ENCODE data around the gene KDM3B. TPM values are rescaled to one million over a fixed set of nuclear protein-coding genes. Genes with fewer than 3 reads are reported as not detected.
"Not testable (repeated sequence)": the region's sequence is repeated elsewhere in the genome, so short reads cannot be mapped to it uniquely, and the experiment has no call there.

KDM3B gene
- polyA plus RNA-seq: 10 to 100 TPM; 18.7 to 20.7 TPM

GRCh38 chr5:138352071-138352721, at the start of gene KDM3B:
Gene KDM3B (plus strand): TSS chr5:138352685. CDS start chr5:138352796, 111 bp downstream.
- whole genome bisulfite sequencing, 2 donors: 8 to 10% methylated on average over 20 to 30 of the region's 30 CpGs
- Histone ChIP-seq H3K4me3 (ENCODE audit: low read depth in 1 of 2, low read length in 2 of 2) (peak within 1 kb of the TSS; percentile 94 to 96), H3K4me1 (ENCODE audit: control insufficient read depth in 2 of 2, insufficient read depth in 2 of 2, low read length in 1 of 2) (peaks cover 0 to 3% of the 10 kb centered on the region in 2 donors), H3K36me3 (ENCODE audit: control insufficient read depth in 2 of 2, insufficient read depth in 2 of 2, low read length in 1 of 2) (peaks cover 0 to 6% of the 10 kb centered on the region in 2 donors), H3K27ac (ENCODE audit: low read depth in 2 of 2, low read length in 1 of 2) (peak within 1 kb of the TSS; percentile 96 to 97), H3K9me3 (ENCODE audit: control insufficient read depth in 2 of 2, insufficient read depth in 1 of 2, low read depth in 1 of 2, low read length in 1 of 2) (no peaks in the 10 kb centered on the region), H3K27me3 (ENCODE audit: control insufficient read depth in 1 of 2, insufficient read depth in 2 of 2, low read length in 2 of 2) (no peaks in the 10 kb centered on the region)

GRCh38 chr5:138303372-138303771, 49.1 kb upstream of the KDM3B start:
- 77 to 79% methylated on average over 6 of the region's 6 CpGs for WGBS, 2 donors
- no peak overlapping the region for H3K27ac ChIP-seq (ENCODE audit: low read depth in 2 of 2, low read length in 1 of 2)

GRCh38 chr5:138305797-138306196, 46.7 kb upstream of the KDM3B start:
- no peaks in the 10 kb centered on the region for H3K9me3 ChIP-seq (ENCODE audit: control insufficient read depth in 2 of 2, insufficient read depth in 1 of 2, low read depth in 1 of 2, low read length in 1 of 2)
- H3K27me3 ChIP-seq (ENCODE audit: control insufficient read depth in 1 of 2, insufficient read depth in 2 of 2, low read length in 2 of 2): no peaks in the 10 kb centered on the region
- H3K27ac ChIP-seq (ENCODE audit: low read depth in 2 of 2, low read length in 1 of 2): no peak overlapping the region
- H3K4me1 ChIP-seq (ENCODE audit: control insufficient read depth in 2 of 2, insufficient read depth in 2 of 2, low read length in 1 of 2): no peaks in the 10 kb centered on the region
- H3K36me3 ChIP-seq (ENCODE audit: control insufficient read depth in 2 of 2, insufficient read depth in 2 of 2, low read length in 1 of 2): no peaks in the 10 kb centered on the region
- H3K4me3 ChIP-seq (ENCODE audit: low read depth in 1 of 2, low read length in 2 of 2): no peak overlapping the region
- 32% methylated on average over 1 of the region's 1 CpG for WGBS, 2 donors

More at GRCh38 chr5:138303372-138303771, 49.1 kb upstream of the KDM3B start:
- H3K9me3 ChIP-seq (ENCODE audit: control insufficient read depth in 2 of 2, insufficient read depth in 1 of 2, low read depth in 1 of 2, low read length in 1 of 2): no peaks in the 10 kb centered on the region
- no peaks in the 10 kb centered on the region for H3K4me1 ChIP-seq (ENCODE audit: control insufficient read depth in 2 of 2, insufficient read depth in 2 of 2, low read length in 1 of 2)
- H3K4me3 ChIP-seq (ENCODE audit: low read depth in 1 of 2, low read length in 2 of 2): no peak overlapping the region
- H3K27me3 ChIP-seq (ENCODE audit: control insufficient read depth in 1 of 2, insufficient read depth in 2 of 2, low read length in 2 of 2): no peaks in the 10 kb centered on the region
- no peaks in the 10 kb centered on the region for H3K36me3 ChIP-seq (ENCODE audit: control insufficient read depth in 2 of 2, insufficient read depth in 2 of 2, low read length in 1 of 2)

GRCh38 chr5:138315751-138316278, 36.7 kb upstream of the KDM3B start:
- H3K4me3 ChIP-seq (ENCODE audit: low read depth in 1 of 2, low read length in 2 of 2): no peak overlapping the region
- no peaks in the 10 kb centered on the region for H3K9me3 ChIP-seq (ENCODE audit: control insufficient read depth in 2 of 2, insufficient read depth in 1 of 2, low read depth in 1 of 2, low read length in 1 of 2)
- no peak overlapping the region for H3K27ac ChIP-seq (ENCODE audit: low read depth in 2 of 2, low read length in 1 of 2)
- 94 to 95% methylated on average over 7 of the region's 7 CpGs for WGBS, 2 donors
- H3K36me3 ChIP-seq (ENCODE audit: control insufficient read depth in 2 of 2, insufficient read depth in 2 of 2, low read length in 1 of 2): no peaks in the 10 kb centered on the region
- H3K27me3 ChIP-seq (ENCODE audit: control insufficient read depth in 1 of 2, insufficient read depth in 2 of 2, low read length in 2 of 2): no peaks in the 10 kb centered on the region
- no peaks in the 10 kb centered on the region for H3K4me1 ChIP-seq (ENCODE audit: control insufficient read depth in 2 of 2, insufficient read depth in 2 of 2, low read length in 1 of 2)

- no peaks in the 10 kb centered on the region for H3K4me1 ChIP-seq (ENCODE audit: control insufficient read depth in 2 of 2, insufficient read depth in 2 of 2, low read length in 1 of 2)
- no peak overlapping the region for H3K27ac ChIP-seq (ENCODE audit: low read depth in 2 of 2, low read length in 1 of 2)
- no peak overlapping the region for H3K4me3 ChIP-seq (ENCODE audit: low read depth in 1 of 2, low read length in 2 of 2)
- no peaks in the 10 kb centered on the region for H3K27me3 ChIP-seq (ENCODE audit: control insufficient read depth in 1 of 2, insufficient read depth in 2 of 2, low read length in 2 of 2)
- H3K9me3 ChIP-seq (ENCODE audit: control insufficient read depth in 2 of 2, insufficient read depth in 1 of 2, low read depth in 1 of 2, low read length in 1 of 2): no peaks in the 10 kb centered on the region
- 81 to 91% methylated on average over 3 of the region's 3 CpGs for WGBS, 2 donors
- no peaks in the 10 kb centered on the region for H3K36me3 ChIP-seq (ENCODE audit: control insufficient read depth in 2 of 2, insufficient read depth in 2 of 2, low read length in 1 of 2)
These were observed 36.1 kb upstream of the KDM3B start for GRCh38 chr5:138316355-138316754.

GRCh38 chr5:138318211-138318610, 34.3 kb upstream of the KDM3B start:
- 95 to 97% methylated on average over 4 of the region's 4 CpGs for WGBS, 2 donors
- not testable (repeated sequence) for H3K4me1 ChIP-seq (ENCODE audit: control insufficient read depth in 2 of 2, insufficient read depth in 2 of 2, low read length in 1 of 2); H3K9me3 ChIP-seq (ENCODE audit: control insufficient read depth in 2 of 2, insufficient read depth in 1 of 2, low read depth in 1 of 2, low read length in 1 of 2); H3K27ac ChIP-seq (ENCODE audit: low read depth in 2 of 2, low read length in 1 of 2); H3K36me3 ChIP-seq (ENCODE audit: control insufficient read depth in 2 of 2, insufficient read depth in 2 of 2, low read length in 1 of 2); H3K4me3 ChIP-seq (ENCODE audit: low read depth in 1 of 2, low read length in 2 of 2); H3K27me3 ChIP-seq (ENCODE audit: control insufficient read depth in 1 of 2, insufficient read depth in 2 of 2, low read length in 2 of 2)

GRCh38 chr5:138330813-138331448, 21.6 kb upstream of the KDM3B start:
- Histone ChIP-seq H3K27ac (ENCODE audit: low read depth in 2 of 2, low read length in 1 of 2) (no peak overlapping the region), H3K4me3 (ENCODE audit: low read depth in 1 of 2, low read length in 2 of 2) (peak overlapping the region; percentile 49 to 77), H3K4me1 (ENCODE audit: control insufficient read depth in 2 of 2, insufficient read depth in 2 of 2, low read length in 1 of 2) (no peaks in the 10 kb centered on the region), H3K9me3 (ENCODE audit: control insufficient read depth in 2 of 2, insufficient read depth in 1 of 2, low read depth in 1 of 2, low read length in 1 of 2) (no peaks in the 10 kb centered on the region), H3K27me3 (ENCODE audit: control insufficient read depth in 1 of 2, insufficient read depth in 2 of 2, low read length in 2 of 2) (no peaks in the 10 kb centered on the region), H3K36me3 (ENCODE audit: control insufficient read depth in 2 of 2, insufficient read depth in 2 of 2, low read length in 1 of 2) (no peaks in the 10 kb centered on the region)
- 2 to 4% methylated on average over 12 of the region's 12 CpGs for WGBS, 2 donors

GRCh38 chr5:138331449-138332368, 20.8 kb upstream of the KDM3B start, which contains the start of gene CDC25C:
Gene CDC25C (minus strand): TSS chr5:138331804. CDS start chr5:138331180, 624 bp downstream.
- peak within 1 kb of the TSS in 1 of 2 donors; percentile 51 for H3K27ac ChIP-seq (ENCODE audit: low read depth in 2 of 2, low read length in 1 of 2)
- WGBS, 2 donors: 0% methylated on average over 55 of the region's 55 CpGs
- no peaks in the 10 kb centered on the region for H3K36me3 ChIP-seq (ENCODE audit: control insufficient read depth in 2 of 2, insufficient read depth in 2 of 2, low read length in 1 of 2)
- H3K27me3 ChIP-seq (ENCODE audit: control insufficient read depth in 1 of 2, insufficient read depth in 2 of 2, low read length in 2 of 2): no peaks in the 10 kb centered on the region
- no peaks in the 10 kb centered on the region for H3K4me1 ChIP-seq (ENCODE audit: control insufficient read depth in 2 of 2, insufficient read depth in 2 of 2, low read length in 1 of 2)
- peak within 1 kb of the TSS; percentile 49 to 77 for H3K4me3 ChIP-seq (ENCODE audit: low read depth in 1 of 2, low read length in 2 of 2)
- H3K9me3 ChIP-seq (ENCODE audit: control insufficient read depth in 2 of 2, insufficient read depth in 1 of 2, low read depth in 1 of 2, low read length in 1 of 2): no peaks in the 10 kb centered on the region

GRCh38 chr5:138334867-138335447, 17.5 kb upstream of the KDM3B start:
- Histone ChIP-seq H3K4me1 (ENCODE audit: control insufficient read depth in 2 of 2, insufficient read depth in 2 of 2, low read length in 1 of 2) (peaks cover 0 to 3% of the 10 kb centered on the region in 2 donors), H3K27ac (ENCODE audit: low read depth in 2 of 2, low read length in 1 of 2) (no peak overlapping the region), H3K9me3 (ENCODE audit: control insufficient read depth in 2 of 2, insufficient read depth in 1 of 2, low read depth in 1 of 2, low read length in 1 of 2) (no peaks in the 10 kb centered on the region), H3K4me3 (ENCODE audit: low read depth in 1 of 2, low read length in 2 of 2) (no peak overlapping the region), H3K27me3 (ENCODE audit: control insufficient read depth in 1 of 2, insufficient read depth in 2 of 2, low read length in 2 of 2) (no peaks in the 10 kb centered on the region), H3K36me3 (ENCODE audit: control insufficient read depth in 2 of 2, insufficient read depth in 2 of 2, low read length in 1 of 2) (no peaks in the 10 kb centered on the region)
- WGBS, 2 donors: 66 to 75% methylated on average over 3 of the region's 3 CpGs
